ENCODE results near the gene RSKR. TPM values are rescaled to one million over a fixed set of nuclear protein-coding genes. Genes with fewer than 3 reads are reported as not detected.
"Not testable (repeated sequence)": the region's sequence is repeated elsewhere in the genome, so short reads cannot be mapped to it uniquely, and the experiment has no call there.

The RSKR gene
- total RNA-seq, 1 experiment from 2014 or later: 25.8 TPM

DNA sequence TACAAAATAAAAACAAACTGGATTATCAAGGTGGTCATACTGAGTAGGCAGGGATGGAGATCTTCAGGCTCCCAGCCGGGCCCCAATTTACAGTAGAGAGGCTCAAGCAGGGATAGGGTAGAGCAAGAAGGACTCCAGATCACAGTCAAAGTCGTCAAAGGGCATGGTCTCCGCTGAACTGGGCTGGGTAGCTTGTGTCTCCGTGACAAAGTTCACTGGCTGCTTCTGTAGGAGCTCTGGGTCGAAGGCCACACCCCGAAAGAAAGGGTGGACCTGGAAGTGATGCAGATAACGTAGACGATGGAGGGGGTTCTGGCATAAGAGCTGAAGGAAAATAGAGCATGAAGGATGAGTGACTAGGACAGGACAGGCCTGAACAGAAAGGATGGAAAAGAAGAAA, 3.6 kb downstream of the RSKR start:
- Histone ChIP-seq H3K18ac (ENCODE audit: insufficient read length, low read depth, low read length) (no peak overlapping the region), H4K20me1 (ENCODE audit: control insufficient read depth, insufficient read depth, insufficient read length) (no peaks in the 10 kb centered on the region), H2BK20ac (ENCODE audit: low read depth, low read length, poor library complexity, severe bottlenecking) (no peak overlapping the region), H3K14ac (ENCODE audit: insufficient read depth, low read length) (no peak overlapping the region), H2BK120ac (ENCODE audit: low read depth, low read length, poor library complexity, severe bottlenecking) (no peak overlapping the region), H2BK12ac (ENCODE audit: insufficient read length, low read depth, low read length) (no peak overlapping the region), H3T11ph (ENCODE audit: low read length) (no peak overlapping the region), H3K9ac (ENCODE audit: extremely low read depth, insufficient read length, low read length) (no peak overlapping the region), H3K4me2 (ENCODE audit: insufficient read depth, insufficient read length, low read length) (no peak overlapping the region), H2BK15ac (ENCODE audit: low read depth, low read length) (no peak overlapping the region), H2BK5ac (ENCODE audit: insufficient read length, low read length) (no peak overlapping the region), H3K23me2 (ENCODE audit: insufficient read length, low read depth, low read length, poor library complexity, severe bottlenecking) (no peaks in the 10 kb centered on the region), H3K27ac (ENCODE audit: insufficient read length, low read depth, low read length) (no peak overlapping the region), H2AK5ac (ENCODE audit: insufficient read length, low read length) (no peak overlapping the region), H3K4ac (ENCODE audit: low read depth, low read length) (no peak overlapping the region), H3K56ac (ENCODE audit: insufficient read length, low read depth, low read length) (no peak overlapping the region), H4K8ac (replicated peaks; ENCODE audit: insufficient read length, low read depth, low read length) (no peak overlapping the region), H4K91ac (ENCODE audit: insufficient read length, low read depth, low read length) (no peak overlapping the region), H4K5ac (ENCODE audit: insufficient read length, low read depth, low read length) (no peak overlapping the region), H3K23ac (ENCODE audit: insufficient read length, low read depth, low read length) (no peak overlapping the region), H3K79me2 (ENCODE audit: insufficient read depth, low read length) (no peaks in the 10 kb centered on the region), H3K79me1 (ENCODE audit: insufficient read depth, low read depth, low read length, poor library complexity, severe bottlenecking) (no peaks in the 10 kb centered on the region), H2AFZ (ENCODE audit: low read length) (no peak overlapping the region), H3K4me1 (ENCODE audit: insufficient read depth, low read length) (no peaks in the 10 kb centered on the region), H3K27me3 (ENCODE audit: insufficient read depth, low read length) (no peaks in the 10 kb centered on the region), H3K9me3 (ENCODE audit: control insufficient read depth, low read depth, low read length) (no peaks in the 10 kb centered on the region)
- Mint-ChIP-seq H3K36me3 (ENCODE audit: insufficient read depth in 1 of 3, low read depth in 3 of 3) (peaks cover 26 to 84% (median 78%) of the 10 kb centered on the region in 3 experiments; a peak in 6 of 7 replicates), H3K27ac (no peak overlapping the region; a peak in 1 of 7 replicates), H3K4me3 (no peak overlapping the region), H3K27me3 (ENCODE audit: low read depth) (no peaks in the 10 kb centered on the region), H3K4me1 (no peaks in the 10 kb centered on the region), H3K9me3 (no peaks in the 10 kb centered on the region)
- WGBS (ENCODE audit: extremely low coverage, insufficient read length, low lambda C conversion rate): no CpG with 5 or more reads among the region's 8 CpGs
- TF ChIP-seq, protein P1, sequence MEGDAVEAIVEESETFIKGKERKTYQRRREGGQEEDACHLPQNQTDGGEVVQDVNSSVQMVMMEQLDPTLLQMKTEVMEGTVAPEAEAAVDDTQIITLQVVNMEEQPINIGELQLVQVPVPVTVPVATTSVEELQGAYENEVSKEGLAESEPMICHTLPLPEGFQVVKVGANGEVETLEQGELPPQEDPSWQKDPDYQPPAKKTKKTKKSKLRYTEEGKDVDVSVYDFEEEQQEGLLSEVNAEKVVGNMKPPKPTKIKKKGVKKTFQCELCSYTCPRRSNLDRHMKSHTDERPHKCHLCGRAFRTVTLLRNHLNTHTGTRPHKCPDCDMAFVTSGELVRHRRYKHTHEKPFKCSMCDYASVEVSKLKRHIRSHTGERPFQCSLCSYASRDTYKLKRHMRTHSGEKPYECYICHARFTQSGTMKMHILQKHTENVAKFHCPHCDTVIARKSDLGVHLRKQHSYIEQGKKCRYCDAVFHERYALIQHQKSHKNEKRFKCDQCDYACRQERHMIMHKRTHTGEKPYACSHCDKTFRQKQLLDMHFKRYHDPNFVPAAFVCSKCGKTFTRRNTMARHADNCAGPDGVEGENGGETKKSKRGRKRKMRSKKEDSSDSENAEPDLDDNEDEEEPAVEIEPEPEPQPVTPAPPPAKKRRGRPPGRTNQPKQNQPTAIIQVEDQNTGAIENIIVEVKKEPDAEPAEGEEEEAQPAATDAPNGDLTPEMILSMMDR (conservative IDR thresholded peaks at IDR 0.05): no peak
- DNase-seq: no peak

- H3K27ac Mint-ChIP-seq; H3K79me2 ChIP-seq (ENCODE audit: insufficient read depth, low read length); H3T11ph ChIP-seq (ENCODE audit: low read length); H3K9ac ChIP-seq (ENCODE audit: extremely low read depth, insufficient read length, low read length); H4K8ac ChIP-seq (replicated peaks; ENCODE audit: insufficient read length, low read depth, low read length); H3K23me2 ChIP-seq (ENCODE audit: insufficient read length, low read depth, low read length, poor library complexity, severe bottlenecking); H3K27me3 ChIP-seq (ENCODE audit: insufficient read depth, low read length); H3K9me3 Mint-ChIP-seq; H2BK15ac ChIP-seq (ENCODE audit: low read depth, low read length); H3K23ac ChIP-seq (ENCODE audit: insufficient read length, low read depth, low read length); DNase-seq; H3K14ac ChIP-seq (ENCODE audit: insufficient read depth, low read length); H3K4me1 ChIP-seq (ENCODE audit: insufficient read depth, low read length); H3K18ac ChIP-seq (ENCODE audit: insufficient read length, low read depth, low read length); H2BK20ac ChIP-seq (ENCODE audit: low read depth, low read length, poor library complexity, severe bottlenecking); H3K27ac ChIP-seq (ENCODE audit: insufficient read length, low read depth, low read length); H2AFZ ChIP-seq (ENCODE audit: low read length); H2BK5ac ChIP-seq (ENCODE audit: insufficient read length, low read length); H3K27me3 Mint-ChIP-seq (ENCODE audit: low read depth); H3K4me2 ChIP-seq (ENCODE audit: insufficient read depth, insufficient read length, low read length); H3K56ac ChIP-seq (ENCODE audit: insufficient read length, low read depth, low read length); H3K79me1 ChIP-seq (ENCODE audit: insufficient read depth, low read depth, low read length, poor library complexity, severe bottlenecking); H2BK120ac ChIP-seq (ENCODE audit: low read depth, low read length, poor library complexity, severe bottlenecking); H2BK12ac ChIP-seq (ENCODE audit: insufficient read length, low read depth, low read length); H3K4ac ChIP-seq (ENCODE audit: low read depth, low read length); H4K20me1 ChIP-seq (ENCODE audit: control insufficient read depth, insufficient read depth, insufficient read length); H3K9me3 ChIP-seq (ENCODE audit: control insufficient read depth, low read depth, low read length); H4K91ac ChIP-seq (ENCODE audit: insufficient read length, low read depth, low read length); H4K5ac ChIP-seq (ENCODE audit: insufficient read length, low read depth, low read length); H3K4me3 Mint-ChIP-seq; H2AK5ac ChIP-seq (ENCODE audit: insufficient read length, low read length): not testable (repeated sequence)
- peaks cover 6 to 11% of the 10 kb centered on the region in 2 experiments for H3K4me1 Mint-ChIP-seq
- H3K36me3 Mint-ChIP-seq (ENCODE audit: insufficient read depth in 1 of 3, low read depth in 3 of 3): peaks cover 12 to 43% (median 39%) of the 10 kb centered on the region in 3 experiments; a peak in 6 of 7 replicates
- no CpG with 5 or more reads among the region's 31 CpGs for WGBS (ENCODE audit: extremely low coverage, insufficient read length, low lambda C conversion rate)
These were observed 10.0 kb downstream of the RSKR start for GRCh38 chr17:28604031-28604430.
